ENCODE measurements around the gene C1QTNF6.

C1QTNF6 gene

DNA sequence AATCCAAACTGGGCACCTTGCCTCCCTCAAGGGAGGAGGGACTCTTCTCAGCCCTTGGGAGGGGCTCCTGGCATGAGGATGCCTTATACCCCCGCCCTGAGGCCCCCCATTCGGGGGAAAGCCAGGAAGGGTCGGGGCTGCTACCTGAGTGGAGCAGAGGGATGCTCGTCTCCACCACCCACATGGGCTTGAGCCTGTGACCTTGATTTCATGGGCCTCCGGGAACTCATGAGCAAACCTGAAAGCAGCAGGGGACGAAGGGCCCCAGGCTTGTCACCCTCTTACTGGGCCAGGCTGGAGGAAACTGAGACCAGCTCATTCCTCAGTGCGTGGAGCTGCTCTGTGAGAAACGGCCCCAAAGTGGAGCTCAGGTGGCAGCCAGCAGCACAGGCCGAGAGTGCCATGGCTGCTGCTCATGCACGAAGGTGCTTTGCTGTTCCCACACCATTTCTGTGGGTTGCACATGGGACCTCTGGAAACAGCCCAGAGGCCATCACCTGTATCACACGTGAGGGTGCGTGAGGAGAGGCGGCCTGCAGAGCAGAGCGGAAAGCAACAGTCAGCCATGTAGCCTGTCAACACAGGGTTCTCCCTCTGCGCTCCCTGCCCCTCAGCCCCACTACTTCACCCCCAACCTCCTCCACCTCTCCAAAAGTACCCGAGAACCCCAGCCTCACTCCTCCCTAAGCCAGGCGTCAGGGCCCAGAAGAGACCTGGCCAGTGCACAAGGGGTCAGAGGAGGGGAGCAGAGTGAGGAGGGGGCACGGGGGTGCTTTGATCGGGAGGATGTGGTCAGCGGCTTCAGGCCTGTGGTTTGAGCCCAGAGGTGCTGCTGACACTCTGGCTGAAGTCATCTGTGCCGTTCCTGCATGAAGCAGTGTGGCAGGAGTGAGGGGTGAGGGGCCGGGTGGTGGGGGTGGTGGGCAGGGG lies 24.2 kb downstream of the C1QTNF6 start:
- TF ChIP-seq, protein P1, sequence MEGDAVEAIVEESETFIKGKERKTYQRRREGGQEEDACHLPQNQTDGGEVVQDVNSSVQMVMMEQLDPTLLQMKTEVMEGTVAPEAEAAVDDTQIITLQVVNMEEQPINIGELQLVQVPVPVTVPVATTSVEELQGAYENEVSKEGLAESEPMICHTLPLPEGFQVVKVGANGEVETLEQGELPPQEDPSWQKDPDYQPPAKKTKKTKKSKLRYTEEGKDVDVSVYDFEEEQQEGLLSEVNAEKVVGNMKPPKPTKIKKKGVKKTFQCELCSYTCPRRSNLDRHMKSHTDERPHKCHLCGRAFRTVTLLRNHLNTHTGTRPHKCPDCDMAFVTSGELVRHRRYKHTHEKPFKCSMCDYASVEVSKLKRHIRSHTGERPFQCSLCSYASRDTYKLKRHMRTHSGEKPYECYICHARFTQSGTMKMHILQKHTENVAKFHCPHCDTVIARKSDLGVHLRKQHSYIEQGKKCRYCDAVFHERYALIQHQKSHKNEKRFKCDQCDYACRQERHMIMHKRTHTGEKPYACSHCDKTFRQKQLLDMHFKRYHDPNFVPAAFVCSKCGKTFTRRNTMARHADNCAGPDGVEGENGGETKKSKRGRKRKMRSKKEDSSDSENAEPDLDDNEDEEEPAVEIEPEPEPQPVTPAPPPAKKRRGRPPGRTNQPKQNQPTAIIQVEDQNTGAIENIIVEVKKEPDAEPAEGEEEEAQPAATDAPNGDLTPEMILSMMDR (IDR thresholded peaks at IDR 0.05; ENCODE audit: insufficient read depth, low read length, poor library complexity, severe bottlenecking), result no peak
- H3K4me3 ChIP-seq (replicated peaks; ENCODE audit: low read depth, low read length), result peak overlapping the region; percentile 10; the same call in 1 of the 2 replicates
- peak; percentile 85 for DNase-seq (ENCODE audit: extremely low read depth, insufficient read length)
- H3K27me3 ChIP-seq (replicated peaks; ENCODE audit: control insufficient read depth, insufficient read depth, low read length), result no peaks in the 10 kb centered on the region
- H3K36me3 ChIP-seq (ENCODE audit: control insufficient read depth, insufficient read depth, low read length), result no peaks in the 10 kb centered on the region

DNA sequence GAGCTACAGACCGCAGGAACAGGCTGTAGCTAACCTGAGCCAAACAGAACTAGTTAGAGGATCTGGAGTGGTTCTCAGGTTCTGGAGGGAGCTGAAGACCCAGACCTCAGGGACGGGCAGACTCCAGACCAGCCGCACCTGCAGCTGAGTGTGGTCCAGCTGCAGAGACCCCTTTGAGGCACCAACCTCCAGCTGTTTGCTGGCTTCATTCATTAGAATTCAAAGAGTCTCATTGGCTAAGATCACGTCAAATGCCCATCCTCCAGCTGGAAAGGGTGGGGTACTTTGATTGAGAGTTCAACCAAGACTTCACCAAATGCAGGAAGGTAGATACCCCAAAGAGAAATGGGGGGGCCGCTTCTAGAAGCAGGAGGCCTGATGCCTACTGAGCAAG lies 25.0 kb downstream of the C1QTNF6 start:
- peak overlapping the region; percentile 12; the same call in 1 of the 2 replicates for H3K4me3 ChIP-seq (replicated peaks; ENCODE audit: low read depth, low read length)
- TF ChIP-seq, protein P1 (IDR thresholded peaks at IDR 0.05; ENCODE audit: insufficient read depth, low read length, poor library complexity, severe bottlenecking), result no peak
- H3K27me3 ChIP-seq (replicated peaks; ENCODE audit: control insufficient read depth, insufficient read depth, low read length), result no peaks in the 10 kb centered on the region
- no peaks in the 10 kb centered on the region for H3K36me3 ChIP-seq (ENCODE audit: control insufficient read depth, insufficient read depth, low read length)
- no peak for DNase-seq (ENCODE audit: extremely low read depth, insufficient read length)

DNA sequence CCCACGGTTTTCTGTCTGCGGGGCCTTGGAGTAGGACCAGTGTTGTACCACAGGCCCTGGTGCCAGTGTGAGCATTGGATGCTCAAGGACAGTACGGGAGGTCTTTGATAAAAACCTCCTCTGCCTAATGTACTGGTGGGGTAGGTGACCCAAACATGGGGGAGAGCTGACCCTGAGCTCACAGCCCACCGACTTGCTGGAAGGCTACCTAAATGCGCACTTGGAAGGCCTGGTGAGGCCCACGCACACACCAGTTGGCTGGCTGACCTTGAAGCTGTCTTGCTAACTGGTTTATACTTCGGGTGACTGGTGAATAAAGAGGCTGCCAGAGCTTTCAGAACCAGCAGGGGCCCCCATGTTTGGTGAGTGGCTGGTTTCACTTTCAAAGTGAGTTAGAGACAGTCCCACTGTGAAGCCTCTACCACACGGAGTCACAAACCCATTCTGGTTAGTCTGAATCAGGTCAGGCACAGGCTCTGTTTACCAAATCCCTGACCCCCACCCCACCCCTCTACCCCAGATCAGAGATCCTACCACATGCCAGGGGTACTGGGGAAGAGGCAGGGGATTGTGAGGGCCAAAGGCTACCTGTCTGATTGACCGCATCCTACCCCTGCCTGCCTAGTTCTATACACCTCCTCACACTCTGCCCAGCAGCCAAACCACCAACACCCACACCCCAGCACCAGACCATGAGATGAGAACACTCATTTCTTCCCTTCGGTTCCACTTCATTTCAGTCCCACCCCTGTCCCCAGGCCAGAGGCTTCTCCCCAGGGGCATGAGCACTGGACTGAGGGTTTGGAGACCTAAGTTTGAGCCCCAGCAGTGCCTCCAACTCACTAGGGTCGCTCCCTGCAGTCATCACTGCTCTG lies 25.6 kb downstream of the C1QTNF6 start:
- H3K4me3 ChIP-seq (replicated peaks; ENCODE audit: low read depth, low read length), result peak overlapping the region; percentile 6
- no peaks in the 10 kb centered on the region for H3K36me3 ChIP-seq (ENCODE audit: control insufficient read depth, insufficient read depth, low read length)
- no peaks in the 10 kb centered on the region for H3K27me3 ChIP-seq (replicated peaks; ENCODE audit: control insufficient read depth, insufficient read depth, low read length)
- TF ChIP-seq, protein P1 (IDR thresholded peaks at IDR 0.05; ENCODE audit: insufficient read depth, low read length, poor library complexity, severe bottlenecking), result peak; percentile 30
- DNase-seq (ENCODE audit: extremely low read depth, insufficient read length), result peak; percentile 90

DNA sequence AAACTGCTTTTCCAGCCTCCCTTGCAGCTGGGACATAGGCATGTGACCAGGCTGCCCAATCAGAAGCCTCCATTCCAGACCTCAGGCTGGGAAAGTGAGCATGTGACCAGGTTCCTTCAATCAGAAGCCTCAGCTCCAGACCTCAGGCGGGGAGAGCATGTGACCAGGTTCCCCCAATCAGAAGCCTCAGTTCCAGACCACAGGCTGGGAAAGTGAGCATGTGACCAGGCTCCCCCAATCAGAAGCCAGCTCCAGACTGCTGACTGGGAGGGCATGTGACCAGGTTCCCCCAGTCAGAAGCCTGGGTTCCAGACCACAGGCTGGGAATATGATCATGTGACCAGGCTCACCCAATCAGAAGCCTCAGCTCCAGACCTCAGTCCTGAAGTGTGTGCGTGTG lies 26.6 kb downstream of the C1QTNF6 start:
- DNase-seq (ENCODE audit: extremely low read depth, insufficient read length), result peak; percentile 54
- Histone ChIP-seq H3K27me3 (replicated peaks; ENCODE audit: control insufficient read depth, insufficient read depth, low read length) (no peaks in the 10 kb centered on the region), H3K36me3 (ENCODE audit: control insufficient read depth, insufficient read depth, low read length) (no peaks in the 10 kb centered on the region), H3K4me3 (replicated peaks; ENCODE audit: low read depth, low read length) (no peak overlapping the region)
- TF ChIP-seq, protein P1 (IDR thresholded peaks at IDR 0.05; ENCODE audit: insufficient read depth, low read length, poor library complexity, severe bottlenecking), result no peak

DNA sequence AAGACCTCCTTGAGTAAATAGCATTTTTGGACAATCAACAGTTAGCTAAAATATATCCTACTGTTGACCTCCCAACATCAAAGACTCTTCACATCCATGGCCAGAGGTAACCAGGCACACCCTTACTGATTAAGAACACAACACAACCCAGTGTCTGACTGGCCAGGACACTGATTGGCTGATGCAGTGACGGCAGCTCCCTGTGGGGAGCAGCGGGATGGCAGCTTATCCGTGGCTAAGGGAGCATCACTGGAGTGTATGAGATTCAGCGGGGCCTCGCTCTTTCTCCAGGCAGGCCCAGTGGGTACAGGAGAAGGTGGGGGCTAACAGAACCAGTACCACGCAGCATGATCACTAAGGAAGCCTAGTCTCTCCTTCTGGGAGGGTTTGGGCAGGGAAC lies 28.0 kb downstream of the C1QTNF6 start:
- TF ChIP-seq, protein P1 (IDR thresholded peaks at IDR 0.05; ENCODE audit: insufficient read depth, low read length, poor library complexity, severe bottlenecking), result no peak
- H3K36me3 ChIP-seq (ENCODE audit: control insufficient read depth, insufficient read depth, low read length), result no peaks in the 10 kb centered on the region
- H3K27me3 ChIP-seq (replicated peaks; ENCODE audit: control insufficient read depth, insufficient read depth, low read length), result no peaks in the 10 kb centered on the region
- DNase-seq (ENCODE audit: extremely low read depth, insufficient read length), result no peak
- no peak overlapping the region for H3K4me3 ChIP-seq (replicated peaks; ENCODE audit: low read depth, low read length)

Data from GM06990 (cell line).